GM19043 (cell line): ENCODE results near the gene UFD1.

Source experiments
- ATAC-seq: cut with Tn5 transposase; IDR thresholded peaks from one replicate; pipeline ENCODE4 v1.9.1; 2021; ENCODE audit warnings: low read depth; ENCODE audit not compliant: unreplicated experiment

Gene UFD1

GRCh38 chr22:19431649-19432132, 47.3 kb downstream of the UFD1 start, which contains the start of gene HIRA:
HIRA (minus strand) TSS chr22:19431733; CDS start chr22:19431476, 257 bp downstream.
- no peak for ATAC-seq

- ATAC-seq = no peak
These were observed 48.0 kb downstream of the UFD1 start for GRCh38 chr22:19430890-19431541.

- ATAC-seq = no peak
These were observed 48.8 kb downstream of the UFD1 start for GRCh38 chr22:19429950-19430889.

GRCh38 chr22:19424186-19424500, 54.9 kb downstream of the UFD1 start:
- no peak for ATAC-seq

- ATAC-seq = no peak
These were observed 56.3 kb downstream of the UFD1 start for GRCh38 chr22:19422440-19423301.

- no peak for ATAC-seq
These were observed 58.7 kb downstream of the UFD1 start for GRCh38 chr22:19420321-19420720.

GRCh38 chr22:19419464-19420178, 59.4 kb downstream of the UFD1 start:
- no peak for ATAC-seq

- no peak for ATAC-seq
These were observed 59.9 kb downstream of the UFD1 start for GRCh38 chr22:19419086-19419463.

GRCh38 chr22:19412923-19413322, 66.1 kb downstream of the UFD1 start:
- no peak for ATAC-seq

- no peak for ATAC-seq
These were observed 66.5 kb downstream of the UFD1 start for GRCh38 chr22:19412478-19412877.

GRCh38 chr22:19411690-19412045, 67.3 kb downstream of the UFD1 start:
- no peak for ATAC-seq

GRCh38 chr22:19410941-19411689, 67.9 kb downstream of the UFD1 start:
- ATAC-seq = no peak

- no peak for ATAC-seq
These were observed 71.1 kb downstream of the UFD1 start for GRCh38 chr22:19407649-19408606.

- ATAC-seq = no peak
These were observed 72.1 kb downstream of the UFD1 start for GRCh38 chr22:19406846-19407245.

GRCh38 chr22:19406281-19406811, 72.6 kb downstream of the UFD1 start:
- no peak for ATAC-seq

GRCh38 chr22:19405652-19406051, 73.3 kb downstream of the UFD1 start:
- ATAC-seq = no peak

GRCh38 chr22:19405133-19405532, 73.9 kb downstream of the UFD1 start:
- no peak for ATAC-seq

GRCh38 chr22:19404676-19405075, 74.3 kb downstream of the UFD1 start:
- ATAC-seq = no peak
